GM10248 (cell line): ENCODE data around the gene RPL36A.

Source experiments
- CTCF ChIA-PET: fragments of 300-600 bp; sonication (Branson Sonifier 250); formaldehyde crosslinking; extraction: SDS; loops from one replicate; lab custom pipeline; 2021; ENCODE audit warnings: antibody characterized with exemption; lab: Yijun Ruan, JAX
- POLR2A ChIA-PET: fragments of 350-650 bp; sonication (Branson Sonifier 250); formaldehyde crosslinking; extraction: SDS; loops from one replicate; lab custom pipeline; 2020; ENCODE audit warnings: antibody characterized with exemption; lab: Yijun Ruan, JAX
- DNase-seq: peaks from one replicate; pipeline ENCODE4 v3.0.0; 2012; ENCODE audit errors: extremely low spot score
- CTCF ChIP-seq: IDR thresholded peaks from 2 replicates; pipeline ENCODE4 v1.5.1; 2012; ENCODE audit warnings: mild to moderate bottlenecking, low read depth; ENCODE audit errors: extremely low read depth, missing control alignments, control extremely low read depth

The RPL36A gene

DNA sequence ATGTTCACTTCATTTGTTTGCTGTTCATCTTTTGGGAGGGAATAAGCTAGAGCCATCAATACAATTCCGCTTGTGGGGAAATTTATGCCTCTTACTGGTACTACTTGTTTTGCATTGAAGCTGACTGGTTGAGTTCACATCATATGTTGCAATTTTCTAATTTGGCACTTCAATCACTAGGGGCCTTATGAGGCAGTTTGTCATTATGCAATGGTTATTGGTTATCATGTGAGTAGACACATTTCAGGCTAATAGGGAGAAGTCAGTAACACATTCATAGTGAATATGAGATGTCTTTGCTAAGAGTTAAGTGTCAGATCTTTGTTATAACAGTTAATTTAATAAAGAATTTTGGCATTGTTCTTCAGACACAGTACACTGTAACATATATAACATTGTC lies 5.0 kb downstream of the RPL36A start:
- POLR2A ChIA-PET, result no interaction called here

DNA sequence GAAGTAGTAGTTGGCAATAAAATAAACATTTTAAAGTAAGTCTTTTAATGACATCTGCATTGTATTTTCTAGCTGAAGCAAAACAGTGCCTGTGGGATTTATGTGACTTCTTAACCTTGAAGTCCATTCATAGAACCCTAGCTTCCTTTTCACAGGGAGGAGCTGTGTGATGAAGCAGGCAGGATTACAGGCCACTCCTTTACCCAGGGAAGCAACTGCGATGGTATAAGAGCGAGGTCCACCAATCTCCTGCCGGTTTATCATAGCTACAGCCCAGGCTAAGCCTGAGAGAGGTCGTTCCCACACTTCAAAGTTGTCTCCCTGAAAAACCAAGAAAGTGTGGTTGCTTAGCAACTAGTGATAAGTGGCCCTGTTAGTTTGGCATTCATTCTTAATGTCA lies 7.0 kb downstream of the RPL36A start:
- TF ChIP-seq CTCF, result no peak
- DNase-seq, result no peak
- ChIA-PET POLR2A (no interaction called here), CTCF (interaction anchor here (1.0 to 2.3 kb wide), 2 partner anchors 12 to 17 kb away, joined by 4 to 8 read pairs; partner anchors contain the start of gene BTK)

More for the DNA sequence above, 5.0 kb downstream of the RPL36A start:
- CTCF ChIA-PET, result interaction anchor here (1.6 kb wide), 1 partner anchor 21 kb away, joined by 3 read pairs; no protein-coding TSS in a partner anchor
- TF ChIP-seq CTCF, result no peak
- DNase-seq, result no peak

GRCh38 chrX:101398694-101399093 lies 7.9 kb downstream of the RPL36A start:
- no peak for DNase-seq
- ChIA-PET CTCF (interaction anchor here (1.0 kb wide), 1 partner anchor 13 kb away, joined by 4 read pairs; the partner anchor contains the start of gene BTK), POLR2A (no interaction called here)
- TF ChIP-seq CTCF, result no peak

DNA sequence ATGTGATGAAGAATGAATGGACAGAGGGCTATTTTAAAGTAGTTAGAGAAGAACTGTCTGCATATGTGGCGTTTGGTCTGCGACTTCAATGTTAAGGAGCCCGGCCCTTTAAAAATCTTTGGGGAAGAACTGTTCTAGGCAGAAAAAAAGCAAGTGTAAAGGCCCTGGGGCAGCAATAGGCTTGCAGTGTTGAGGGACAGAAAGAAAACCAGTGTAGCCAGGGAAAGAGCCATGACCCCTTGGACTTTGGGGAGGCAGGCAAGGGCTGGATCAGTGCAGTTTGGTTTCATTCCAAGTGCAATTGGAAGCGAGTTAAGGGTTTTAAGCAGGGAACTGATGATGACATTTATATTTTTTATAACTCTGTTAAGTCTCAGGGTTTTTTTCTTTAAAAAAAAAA lies 9.0 kb downstream of the RPL36A start:
- DNase-seq, result no peak
- ChIA-PET POLR2A (no interaction called here), CTCF (no interaction called here)
- TF ChIP-seq CTCF, result no peak

- POLR2A ChIA-PET, result interaction anchor here (1.3 kb wide), 1 partner anchor 17 kb away, joined by 6 read pairs; the partner anchor contains the start of gene RPL36A
- DNase-seq, result no peak
- TF ChIP-seq CTCF, result no peak
- CTCF ChIA-PET, result interaction anchor here (1.9 kb wide), 1 partner anchor 17 kb away, joined by 7 read pairs; the partner anchor contains the start of gene RPL36A
Observed at GRCh38 chrX:101407167-101407747, 16.4 kb downstream of the RPL36A start.

GRCh38 chrX:101407748-101408531 lies 17.1 kb downstream of the RPL36A start, which contains the start of the genes GLA and HNRNPH2:
GLA (minus strand) TSS chrX:101407925; CDS start chrX:101407903, 22 bp downstream.
HNRNPH2 (plus strand) TSS chrX:101408222; CDS start chrX:101411989, 3,767 bp downstream.
- DNase-seq, result peak; percentile 82
- no peak for TF ChIP-seq CTCF
- ChIA-PET CTCF (interaction anchor here (1.9 kb wide), 1 partner anchor 18 kb away, joined by 7 read pairs; the partner anchor contains the start of gene RPL36A), POLR2A (interaction anchor here (1.3 kb wide), 1 partner anchor 17 kb away, joined by 6 read pairs; the partner anchor contains the start of gene RPL36A)
